Peyer's patch (tissue), 4 donors: ENCODE measurements around the gene CUBN. TPM values are rescaled to one million over a fixed set of nuclear protein-coding genes. Genes with fewer than 3 reads are reported as not detected.

ENCODE experiments used
- DNase-seq, 3 donors: peaks; one replicate each; pipeline ENCODE4 v3.0.0-alpha.2; 2017 to 2019
- H3K27ac ChIP-seq, 4 donors: fragments of 200-600 bp; sonication (generic); one replicate each; pipeline ENCODE4 v1.5.1; 2016 to 2019
- H3K27me3 ChIP-seq, 2 donors: fragments of 200-600 bp; sonication (generic); one replicate each; pipeline ENCODE4 v1.5.1; 2019
- H3K36me3 ChIP-seq, 3 donors: fragments of 200-600 bp; sonication (generic); one replicate each; pipeline ENCODE4 v1.5.1; 2016 to 2019
- H3K4me1 ChIP-seq, 4 donors: fragments of 200-600 bp; sonication (generic); one replicate each; pipeline ENCODE4 v1.5.1; 2016 to 2019
- H3K4me3 ChIP-seq, 4 donors: fragments of 200-600 bp; sonication (generic); 1 replicate in 3 of 4; 2 replicates in 1 of 4; pipeline ENCODE4 v1.5.1; 2016 to 2019; ENCODE audit warnings: mild to moderate bottlenecking in 1 of 4
- H3K9me3 ChIP-seq, 4 donors: fragments of 200-600 bp; sonication (generic); one replicate each; pipeline ENCODE4 v1.5.1; 2016 to 2019; ENCODE audit warnings: mild to moderate bottlenecking in 1 of 4
- POLR2A ChIP-seq, 2 donors: fragments of 450-650 bp; IDR thresholded peaks; one replicate each; pipeline ENCODE4 v1.5.1; 2017; ENCODE audit warnings: antibody characterized with exemption in 2 of 2, mild to moderate bottlenecking in 2 of 2, moderate library complexity in 2 of 2
- total RNA-seq, 4 donors: library from RNA; depleted of rRNA; stranded (reverse); fragments of >200 nt; gene quantifications; one replicate each; pipeline ENCODE4 v1.1.0, GENCODE V29; 2016
- TF ChIP-seq, protein P1 (sequence below), 6 experiments: fragments of 450-650 bp in 4 of 6; fragments of 200-600 bp in 2 of 6; sonication (generic) in 1 of 6; IDR thresholded peaks; one replicate each; pipeline ENCODE4 v1.5.1; 2017 to 2019; ENCODE audit warnings: antibody characterized with exemption in 6 of 6, mild to moderate bottlenecking in 3 of 6, moderate library complexity in 1 of 6

The CUBN gene
- total RNA-seq, 4 donors from 2014 or later = 2.5 to 329 (median 126) TPM

DNA sequence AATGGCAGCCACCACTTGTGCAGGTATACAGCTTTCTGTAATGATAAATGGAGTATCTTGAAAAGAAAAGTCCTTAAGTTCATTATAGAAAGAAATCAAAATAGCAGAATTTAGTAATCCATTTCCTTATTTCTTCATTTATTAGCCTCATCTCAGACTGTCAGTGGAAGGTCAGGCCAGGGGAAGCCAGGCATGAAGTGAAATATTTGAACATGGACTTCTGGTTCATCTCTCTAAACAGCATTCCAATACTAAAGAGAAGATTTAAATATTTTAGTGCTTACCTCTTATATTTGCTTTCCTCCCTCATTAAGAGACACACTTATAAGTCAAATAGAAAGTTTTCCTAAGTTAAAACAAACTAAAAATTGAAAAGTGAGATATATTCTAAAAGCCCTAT lies 45.0 kb upstream of the CUBN start:
- H3K9me3 ChIP-seq = no peaks in the 10 kb centered on the region
- H3K4me3 ChIP-seq = no peak overlapping the region
- no peaks in the 10 kb centered on the region for H3K27me3 ChIP-seq
- H3K36me3 ChIP-seq = no peaks in the 10 kb centered on the region
- DNase-seq = no peak
- no peak overlapping the region for H3K27ac ChIP-seq
- TF ChIP-seq, protein P1, sequence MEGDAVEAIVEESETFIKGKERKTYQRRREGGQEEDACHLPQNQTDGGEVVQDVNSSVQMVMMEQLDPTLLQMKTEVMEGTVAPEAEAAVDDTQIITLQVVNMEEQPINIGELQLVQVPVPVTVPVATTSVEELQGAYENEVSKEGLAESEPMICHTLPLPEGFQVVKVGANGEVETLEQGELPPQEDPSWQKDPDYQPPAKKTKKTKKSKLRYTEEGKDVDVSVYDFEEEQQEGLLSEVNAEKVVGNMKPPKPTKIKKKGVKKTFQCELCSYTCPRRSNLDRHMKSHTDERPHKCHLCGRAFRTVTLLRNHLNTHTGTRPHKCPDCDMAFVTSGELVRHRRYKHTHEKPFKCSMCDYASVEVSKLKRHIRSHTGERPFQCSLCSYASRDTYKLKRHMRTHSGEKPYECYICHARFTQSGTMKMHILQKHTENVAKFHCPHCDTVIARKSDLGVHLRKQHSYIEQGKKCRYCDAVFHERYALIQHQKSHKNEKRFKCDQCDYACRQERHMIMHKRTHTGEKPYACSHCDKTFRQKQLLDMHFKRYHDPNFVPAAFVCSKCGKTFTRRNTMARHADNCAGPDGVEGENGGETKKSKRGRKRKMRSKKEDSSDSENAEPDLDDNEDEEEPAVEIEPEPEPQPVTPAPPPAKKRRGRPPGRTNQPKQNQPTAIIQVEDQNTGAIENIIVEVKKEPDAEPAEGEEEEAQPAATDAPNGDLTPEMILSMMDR (IDR thresholded peaks at IDR 0.05) = no peak
- no peak for TF ChIP-seq POLR2A (IDR thresholded peaks at IDR 0.05)
- peaks cover 0 to 5% (median 0%) of the 10 kb centered on the region in 4 donors for H3K4me1 ChIP-seq

DNA sequence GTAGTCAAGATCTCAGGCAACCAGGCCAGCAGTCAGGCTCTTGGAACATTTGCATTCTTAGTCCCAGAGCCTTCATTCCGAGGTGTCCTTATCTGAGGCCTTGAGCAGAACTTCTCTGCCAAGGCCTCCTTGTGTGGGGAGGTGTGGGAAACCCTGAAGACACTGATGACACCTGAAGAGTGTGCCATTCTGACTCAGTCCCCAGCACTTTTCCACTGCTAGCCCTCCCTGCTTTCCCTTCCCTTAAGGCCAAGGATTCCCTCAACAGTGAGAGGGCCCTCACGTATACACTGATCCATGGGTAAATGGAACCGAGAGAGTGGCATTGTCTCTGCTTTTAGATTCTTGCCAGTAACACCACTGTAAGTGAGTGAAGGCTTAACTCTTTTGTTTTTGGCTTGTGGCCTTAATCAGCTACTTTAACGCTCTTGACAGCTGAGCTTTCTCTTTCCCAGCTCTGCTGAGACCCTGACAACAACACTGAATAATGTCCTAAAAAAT lies 41.6 kb upstream of the CUBN start:
- Histone ChIP-seq H3K27ac (no peak overlapping the region), H3K4me3 (no peak overlapping the region)

DNA sequence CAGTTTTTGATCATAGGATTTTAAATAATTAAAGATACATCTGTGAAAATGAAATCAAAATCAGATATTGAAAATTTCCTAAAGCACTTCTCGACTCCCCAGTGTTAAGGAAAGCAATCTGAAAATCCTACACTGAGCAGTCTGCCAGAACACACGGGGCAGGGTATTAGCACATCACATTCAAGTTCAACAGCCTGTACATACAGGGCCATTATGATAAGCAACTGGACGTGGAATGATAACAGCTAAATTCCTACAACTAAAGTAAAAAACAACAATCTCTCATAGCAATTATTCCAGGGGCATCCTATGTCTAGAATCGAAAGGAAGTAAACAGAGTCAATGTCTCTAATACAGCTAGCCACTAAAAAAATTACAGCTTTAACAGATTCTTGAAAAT lies 40.2 kb upstream of the CUBN start:
- Histone ChIP-seq H3K4me3 (no peak overlapping the region), H3K36me3 (no peaks in the 10 kb centered on the region), H3K27ac (no peak overlapping the region), H3K27me3 (no peaks in the 10 kb centered on the region), H3K4me1 (peaks cover 0 to 3% (median 0%) of the 10 kb centered on the region in 4 donors), H3K9me3 (no peaks in the 10 kb centered on the region)
- DNase-seq = no peak
- TF ChIP-seq, protein P1 (IDR thresholded peaks at IDR 0.05) = no peak
- TF ChIP-seq POLR2A (IDR thresholded peaks at IDR 0.05) = no peak

More for the DNA sequence above, 41.6 kb upstream of the CUBN start:
- TF ChIP-seq, protein P1 (IDR thresholded peaks at IDR 0.05) = no peak
- no peak for TF ChIP-seq POLR2A (IDR thresholded peaks at IDR 0.05)
- Histone ChIP-seq H3K9me3 (no peaks in the 10 kb centered on the region), H3K27me3 (no peaks in the 10 kb centered on the region), H3K36me3 (no peaks in the 10 kb centered on the region), H3K4me1 (peaks cover 0 to 5% (median 2%) of the 10 kb centered on the region in 4 donors)
- DNase-seq = no peak

DNA sequence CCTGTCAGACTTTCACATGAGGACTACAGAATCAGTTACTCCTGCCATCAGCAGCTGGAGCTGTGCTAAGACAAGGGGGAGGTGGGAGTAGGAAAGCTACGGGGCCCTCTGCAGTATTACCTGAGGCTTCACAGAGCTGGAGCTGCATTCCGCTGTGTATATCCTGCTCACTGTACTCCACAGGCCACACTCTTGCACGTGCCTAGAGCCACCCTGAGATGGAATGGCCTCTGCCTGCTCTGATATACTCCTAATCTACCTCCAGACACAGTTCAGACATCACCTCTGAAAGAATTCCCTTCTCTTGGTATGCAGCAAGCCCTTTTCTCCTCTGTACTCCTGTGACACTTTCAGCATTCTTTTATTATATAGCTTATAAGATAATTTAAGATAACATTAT lies 37.1 kb upstream of the CUBN start:
- no peak overlapping the region for H3K27ac ChIP-seq
- TF ChIP-seq, protein P1 (IDR thresholded peaks at IDR 0.05) = no peak
- no peak for TF ChIP-seq POLR2A (IDR thresholded peaks at IDR 0.05)
- no peak for DNase-seq
- H3K27me3 ChIP-seq = no peaks in the 10 kb centered on the region
- H3K9me3 ChIP-seq = no peaks in the 10 kb centered on the region
- peaks cover 0 to 3% (median 0%) of the 10 kb centered on the region in 4 donors for H3K4me1 ChIP-seq
- H3K4me3 ChIP-seq = no peak overlapping the region
- H3K36me3 ChIP-seq = no peaks in the 10 kb centered on the region

DNA sequence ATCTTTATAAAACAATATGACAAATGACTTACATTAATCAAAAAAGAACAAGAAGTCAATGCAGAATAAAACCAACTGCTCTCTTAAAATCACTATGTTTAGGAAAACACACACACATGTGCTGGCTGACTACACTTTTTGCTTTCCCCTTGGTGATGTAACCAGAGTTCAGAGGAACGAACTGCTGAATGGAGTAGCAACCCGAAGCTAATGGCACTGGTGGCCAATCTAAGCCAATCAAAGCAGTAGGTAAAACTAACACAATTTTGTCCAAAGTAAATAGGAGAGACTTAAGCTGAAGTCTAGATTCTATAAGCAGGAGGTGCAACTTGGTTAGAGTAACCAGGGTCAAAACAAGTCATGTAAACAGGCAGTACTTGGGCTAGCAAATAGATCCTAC lies 33.2 kb upstream of the CUBN start:
- no peaks in the 10 kb centered on the region for H3K36me3 ChIP-seq
- no peak for TF ChIP-seq POLR2A (IDR thresholded peaks at IDR 0.05)
- TF ChIP-seq, protein P1 (IDR thresholded peaks at IDR 0.05) = no peak
- H3K4me1 ChIP-seq = peaks cover 0 to 3% (median 0%) of the 10 kb centered on the region in 4 donors
- no peak overlapping the region for H3K27ac ChIP-seq
- no peak for DNase-seq
- H3K4me3 ChIP-seq = no peak overlapping the region
- no peaks in the 10 kb centered on the region for H3K27me3 ChIP-seq
- no peaks in the 10 kb centered on the region for H3K9me3 ChIP-seq

DNA sequence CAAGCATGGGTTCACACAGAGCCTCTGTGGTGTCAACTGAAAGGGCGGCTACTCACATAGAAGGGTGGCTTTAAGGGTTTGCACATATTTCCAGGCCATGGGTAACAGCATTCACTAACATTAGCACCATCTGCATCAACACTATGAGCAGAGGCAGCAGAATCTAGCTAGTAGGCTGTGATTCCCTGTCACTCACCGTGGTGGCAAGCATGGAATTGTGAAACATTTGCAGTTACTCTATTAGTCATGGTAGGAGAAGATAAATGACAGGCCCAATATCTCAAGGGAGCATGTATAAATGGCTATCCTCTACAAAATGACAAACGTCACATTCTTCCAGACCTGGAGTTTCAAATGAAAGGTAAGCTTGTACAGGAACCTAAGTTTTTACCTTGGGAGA lies 32.2 kb upstream of the CUBN start:
- H3K9me3 ChIP-seq = no peaks in the 10 kb centered on the region
- no peaks in the 10 kb centered on the region for H3K27me3 ChIP-seq
- DNase-seq = no peak
- TF ChIP-seq, protein P1 (IDR thresholded peaks at IDR 0.05) = no peak
- no peak for TF ChIP-seq POLR2A (IDR thresholded peaks at IDR 0.05)
- peaks cover 0 to 2% (median 0%) of the 10 kb centered on the region in 4 donors for H3K4me1 ChIP-seq
- H3K27ac ChIP-seq = no peak overlapping the region
- H3K4me3 ChIP-seq = no peak overlapping the region
- no peaks in the 10 kb centered on the region for H3K36me3 ChIP-seq
